Mesothelial cell of epicardium (in vitro differentiated cells): Measurements from ENCODE around the gene GPR61. TPM values are rescaled to one million over a fixed set of nuclear protein-coding genes. Genes with fewer than 3 reads are reported as not detected.

ENCODE experiments used
- DNase-seq, 2 experiments: peaks; one replicate each; pipeline ENCODE4 v3.0.0; 2021; ENCODE audit warnings: low spot score in 2 of 2; ENCODE audit not compliant: unreplicated experiment in 2 of 2
- H3K27ac Mint-ChIP-seq: 2 replicates; pipeline ENCODE4 v1.8.0; 2021; ENCODE audit warnings: mixed read lengths
- H3K27me3 Mint-ChIP-seq: 2 replicates; pipeline ENCODE4 v1.8.0; 2021; ENCODE audit warnings: low read depth, mixed read lengths
- H3K36me3 Mint-ChIP-seq: 2 replicates; pipeline ENCODE4 v1.8.0; 2021; ENCODE audit warnings: mixed read lengths
- H3K4me1 Mint-ChIP-seq: 2 replicates; pipeline ENCODE4 v1.8.0; 2021; ENCODE audit warnings: mixed read lengths
- H3K4me3 Mint-ChIP-seq: 2 replicates; pipeline ENCODE4 v1.8.0; 2021; ENCODE audit warnings: mild to moderate bottlenecking, moderate library complexity, mixed read lengths
- H3K9me3 Mint-ChIP-seq: 2 replicates; pipeline ENCODE4 v1.8.0; 2021; ENCODE audit warnings: mixed read lengths
- CTCF ChIP-seq: fragments of 200-600 bp; sonication (generic); IDR thresholded peaks from one replicate; pipeline ENCODE4 v1.5.0; 2021; ENCODE audit warnings: antibody characterized with exemption; ENCODE audit not compliant: unreplicated experiment
- total RNA-seq: library from RNA; stranded (reverse); gene quantifications from 3 replicates; pipeline ENCODE4 v1.2.1, GENCODE V29; 2021

GPR61 gene
- total RNA-seq, 1 donor from 2014 or later = not detected

- Mint-ChIP-seq H3K27ac (peak overlapping the region; percentile 58), H3K27me3 (no peaks in the 10 kb centered on the region), H3K4me3 (no peak overlapping the region), H3K9me3 (no peaks in the 10 kb centered on the region), H3K36me3 (no peaks in the 10 kb centered on the region), H3K4me1 (peaks cover 19% of the 10 kb centered on the region)
- no peak for TF ChIP-seq CTCF
- DNase-seq = no peak
Observed at GRCh38 chr1:109564194-109564878, 24.7 kb downstream of the GPR61 start.

- Mint-ChIP-seq H3K4me1 (peaks cover 15% of the 10 kb centered on the region), H3K9me3 (no peaks in the 10 kb centered on the region), H3K27ac (no peak overlapping the region), H3K4me3 (no peak overlapping the region), H3K36me3 (no peaks in the 10 kb centered on the region), H3K27me3 (no peaks in the 10 kb centered on the region)
- no peak for DNase-seq
- no peak for TF ChIP-seq CTCF
Observed at GRCh38 chr1:109565241-109565640, 25.6 kb downstream of the GPR61 start.

GRCh38 chr1:109566982-109567381 lies 27.3 kb downstream of the GPR61 start:
- Mint-ChIP-seq H3K36me3 (no peaks in the 10 kb centered on the region), H3K27me3 (no peaks in the 10 kb centered on the region), H3K4me3 (no peak overlapping the region), H3K27ac (no peak overlapping the region), H3K9me3 (no peaks in the 10 kb centered on the region), H3K4me1 (peaks cover 15% of the 10 kb centered on the region)
- no peak for DNase-seq
- no peak for TF ChIP-seq CTCF

- Mint-ChIP-seq H3K4me3 (no peak overlapping the region), H3K27me3 (no peaks in the 10 kb centered on the region), H3K27ac (no peak overlapping the region), H3K4me1 (peaks cover 9% of the 10 kb centered on the region), H3K36me3 (no peaks in the 10 kb centered on the region), H3K9me3 (no peaks in the 10 kb centered on the region)
- no peak for DNase-seq
- no peak for TF ChIP-seq CTCF
Observed at GRCh38 chr1:109567877-109568672, 28.4 kb downstream of the GPR61 start.

GRCh38 chr1:109569323-109569722 lies 29.7 kb downstream of the GPR61 start:
- Mint-ChIP-seq H3K27me3 (no peaks in the 10 kb centered on the region), H3K27ac (no peak overlapping the region), H3K4me1 (peaks cover 2% of the 10 kb centered on the region), H3K9me3 (no peaks in the 10 kb centered on the region), H3K36me3 (no peaks in the 10 kb centered on the region), H3K4me3 (no peak overlapping the region)
- no peak for DNase-seq
- no peak for TF ChIP-seq CTCF
